HG03469 (cell line): ENCODE data around the gene ZNF74.
"Not testable (repeated sequence)": the region's sequence is repeated elsewhere in the genome, so short reads cannot be mapped to it uniquely, and the experiment has no call there.

ENCODE experiments used
- ATAC-seq: cut with Tn5 transposase; IDR thresholded peaks from one replicate; pipeline ENCODE4 v1.9.1; 2021; ENCODE audit warnings: mild to moderate bottlenecking, moderate library complexity, moderate number of reproducible peaks; ENCODE audit not compliant: unreplicated experiment

Gene ZNF74

GRCh38 chr22:20399866-20400605 is 6.1 kb downstream of the ZNF74 start:
- ATAC-seq = no peak

DNA sequence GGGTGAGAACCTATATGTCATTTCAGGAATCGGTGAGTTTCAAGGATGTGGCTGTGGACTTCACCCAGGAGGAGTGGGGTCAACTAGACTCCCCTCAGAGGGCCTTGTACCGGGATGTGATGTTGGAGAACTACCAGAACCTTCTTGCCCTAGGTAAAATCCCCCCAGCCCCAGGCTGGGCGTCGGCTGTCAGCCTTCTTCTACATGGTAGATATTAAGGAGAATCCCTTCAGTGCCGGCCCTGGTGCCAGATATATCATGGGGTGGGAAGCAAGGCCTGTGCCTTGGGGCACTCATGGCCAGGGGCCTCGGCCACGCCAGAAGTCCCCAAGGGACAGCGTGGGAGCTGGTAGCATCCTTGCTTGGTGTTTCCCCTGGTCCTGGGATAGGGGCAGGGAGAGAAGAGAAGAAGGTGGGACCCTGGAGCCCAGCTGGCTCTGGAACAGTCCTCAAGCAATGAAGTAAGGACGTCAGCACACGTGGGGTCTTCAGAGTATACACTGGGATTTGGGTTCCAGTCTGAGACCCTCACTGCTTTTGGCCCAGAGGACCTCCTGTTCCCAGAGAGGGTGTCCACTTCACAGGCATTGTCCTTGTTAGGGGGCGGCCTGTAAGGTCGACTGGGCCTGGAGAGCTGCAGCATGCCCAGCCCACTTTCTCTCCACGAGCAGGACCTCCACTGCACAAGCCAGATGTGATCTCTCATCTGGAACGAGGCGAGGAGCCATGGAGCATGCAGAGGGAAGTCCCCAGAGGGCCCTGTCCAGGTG is 6.8 kb downstream of the ZNF74 start:
- ATAC-seq = no peak

- no peak for ATAC-seq
Measured at GRCh38 chr22:20401376-20402014, 7.5 kb downstream of the ZNF74 start.

DNA sequence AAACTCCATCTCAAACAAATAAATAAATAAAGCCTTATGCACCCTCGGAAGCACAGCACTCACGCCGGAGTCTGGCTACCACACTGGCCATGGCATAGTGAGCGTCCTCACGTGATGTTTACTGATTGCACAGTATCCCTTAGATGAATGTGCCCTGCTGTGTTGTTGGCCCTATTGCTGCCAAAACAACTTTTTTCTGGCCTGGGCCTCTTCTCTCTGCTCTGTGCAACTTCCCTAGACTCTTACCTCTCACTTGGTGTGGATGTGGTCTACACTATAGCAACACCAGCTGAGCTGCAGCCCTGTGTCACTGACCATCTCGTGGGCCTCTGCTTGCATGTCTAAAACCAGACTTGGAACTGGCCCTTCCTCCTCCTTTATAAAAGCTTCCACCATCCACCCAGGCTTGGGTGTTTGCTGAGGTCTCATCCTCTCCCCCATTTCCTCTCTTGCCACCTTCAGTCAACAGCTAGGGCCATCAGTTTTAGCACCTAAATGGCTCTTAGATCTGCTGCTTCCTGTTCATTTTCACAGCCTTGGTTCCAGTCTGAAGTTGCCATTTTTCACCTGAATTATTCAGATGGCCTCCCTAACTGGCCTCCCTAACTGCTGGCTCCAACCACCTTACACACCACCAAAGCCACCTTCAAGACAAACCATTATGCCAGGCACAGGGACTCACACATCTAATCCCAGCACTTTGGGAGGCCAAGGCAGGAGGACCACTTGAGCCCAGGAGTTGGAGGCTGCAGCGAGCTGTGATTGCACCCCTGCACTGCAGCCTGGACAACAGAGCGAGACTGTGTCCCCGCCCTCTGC is 9.2 kb downstream of the ZNF74 start:
- no peak for ATAC-seq

DNA sequence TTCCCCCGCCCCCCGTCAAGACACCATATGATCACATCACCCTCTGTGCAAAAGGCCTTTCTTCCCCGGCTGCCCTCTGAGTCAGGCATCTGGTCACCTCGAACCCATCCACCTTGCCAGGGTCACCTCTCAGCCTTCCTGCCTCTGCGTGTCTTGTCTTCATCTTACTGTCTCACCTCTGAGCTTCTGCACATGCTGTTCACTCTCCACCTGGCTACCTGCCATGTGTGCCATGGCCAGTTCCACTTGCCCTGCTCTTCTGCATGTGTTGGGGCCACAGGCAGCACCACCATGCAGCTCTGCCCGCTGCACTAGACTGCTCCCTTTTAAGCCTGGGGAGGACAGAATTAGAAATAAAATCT is 9.8 kb downstream of the ZNF74 start:
- ATAC-seq = no peak

- no peak for ATAC-seq
Measured at GRCh38 chr22:20404881-20405280, 10.9 kb downstream of the ZNF74 start.

DNA sequence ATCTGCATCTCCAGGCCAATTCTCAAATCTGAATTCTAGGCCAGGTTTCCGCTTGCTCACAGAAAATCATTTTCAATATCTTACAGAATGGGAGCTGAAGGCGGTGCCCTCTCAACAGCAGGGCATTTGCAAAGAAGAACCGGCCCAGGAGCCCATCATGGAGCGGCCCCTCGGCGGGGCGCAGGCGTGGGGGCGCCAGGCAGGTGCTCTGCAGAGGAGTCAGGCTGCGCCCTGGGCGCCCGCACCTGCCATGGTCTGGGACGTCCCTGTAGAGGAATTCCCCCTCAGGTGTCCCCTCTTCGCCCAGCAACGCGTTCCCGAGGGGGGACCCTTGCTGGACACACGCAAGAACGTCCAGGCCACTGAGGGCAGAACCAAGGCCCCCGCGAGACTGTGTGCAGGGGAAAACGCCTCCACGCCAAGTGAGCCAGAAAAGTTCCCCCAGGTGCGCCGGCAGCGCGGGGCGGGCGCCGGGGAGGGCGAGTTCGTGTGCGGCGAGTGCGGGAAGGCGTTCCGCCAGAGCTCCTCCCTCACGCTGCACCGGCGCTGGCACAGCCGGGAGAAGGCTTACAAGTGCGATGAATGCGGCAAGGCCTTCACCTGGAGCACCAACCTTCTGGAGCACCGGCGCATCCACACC is 11.5 kb downstream of the ZNF74 start:
- no peak for ATAC-seq

DNA sequence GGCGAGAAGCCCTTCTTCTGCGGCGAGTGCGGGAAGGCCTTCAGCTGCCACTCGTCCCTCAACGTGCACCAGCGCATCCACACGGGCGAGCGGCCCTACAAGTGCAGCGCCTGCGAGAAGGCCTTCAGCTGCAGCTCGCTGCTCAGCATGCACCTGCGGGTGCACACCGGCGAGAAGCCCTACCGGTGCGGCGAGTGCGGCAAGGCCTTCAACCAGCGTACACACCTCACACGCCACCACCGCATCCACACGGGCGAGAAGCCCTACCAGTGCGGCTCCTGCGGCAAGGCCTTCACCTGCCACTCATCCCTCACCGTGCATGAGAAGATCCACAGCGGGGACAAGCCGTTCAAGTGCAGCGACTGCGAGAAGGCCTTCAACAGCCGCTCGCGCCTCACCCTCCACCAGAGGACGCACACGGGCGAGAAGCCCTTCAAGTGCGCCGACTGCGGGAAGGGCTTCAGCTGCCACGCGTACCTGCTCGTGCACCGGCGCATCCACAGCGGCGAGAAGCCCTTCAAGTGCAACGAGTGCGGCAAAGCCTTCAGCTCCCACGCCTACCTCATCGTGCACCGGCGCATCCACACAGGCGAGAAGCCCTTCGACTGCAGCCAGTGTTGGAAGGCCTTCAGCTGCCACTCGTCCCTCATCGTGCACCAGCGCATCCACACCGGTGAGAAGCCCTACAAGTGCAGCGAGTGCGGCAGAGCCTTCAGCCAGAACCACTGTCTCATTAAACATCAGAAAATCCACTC is 12.2 kb downstream of the ZNF74 start:
- no peak for ATAC-seq

- no peak for ATAC-seq
Measured at GRCh38 chr22:20406686-20407408, 12.9 kb downstream of the ZNF74 start.

DNA sequence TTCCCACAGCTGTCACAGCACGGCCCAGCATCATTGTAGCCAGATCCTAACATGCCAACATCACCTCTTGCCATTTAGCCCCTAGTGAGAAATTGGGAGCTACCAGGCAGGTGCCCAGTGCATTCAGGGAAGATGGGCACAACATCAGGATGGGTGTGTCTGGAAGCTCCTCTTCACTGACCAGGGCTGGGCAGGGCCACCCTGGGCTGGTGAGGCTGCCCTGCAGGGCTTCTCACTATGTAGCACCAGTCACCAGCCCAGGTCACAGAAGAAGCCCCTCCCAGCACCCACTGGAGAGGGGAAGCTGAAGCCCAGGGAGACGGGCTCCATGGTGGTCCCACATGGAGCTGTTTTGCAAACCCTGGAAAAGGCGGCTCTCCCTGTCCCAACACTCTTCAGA is 13.9 kb downstream of the ZNF74 start:
- ATAC-seq = no peak

DNA sequence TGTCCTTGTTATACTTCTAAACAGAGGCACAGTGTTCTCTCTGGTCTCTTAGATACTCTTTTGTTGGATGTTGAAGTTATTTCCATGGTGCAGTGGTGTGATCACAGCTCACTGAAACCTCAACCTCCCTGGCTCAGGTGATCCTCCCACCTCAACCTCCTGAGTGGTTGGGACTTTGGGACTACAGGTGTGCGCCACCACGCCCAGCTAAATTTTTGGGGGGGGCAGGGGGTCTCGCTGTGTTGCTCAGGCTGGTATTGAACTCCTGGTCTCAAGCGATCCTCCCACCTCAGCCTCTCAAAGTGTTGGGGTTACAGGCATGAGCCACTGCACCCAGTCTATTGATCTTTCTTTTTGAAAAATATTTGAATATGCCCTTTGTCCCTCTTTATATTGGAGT is 14.9 kb downstream of the ZNF74 start:
- no peak for ATAC-seq

DNA sequence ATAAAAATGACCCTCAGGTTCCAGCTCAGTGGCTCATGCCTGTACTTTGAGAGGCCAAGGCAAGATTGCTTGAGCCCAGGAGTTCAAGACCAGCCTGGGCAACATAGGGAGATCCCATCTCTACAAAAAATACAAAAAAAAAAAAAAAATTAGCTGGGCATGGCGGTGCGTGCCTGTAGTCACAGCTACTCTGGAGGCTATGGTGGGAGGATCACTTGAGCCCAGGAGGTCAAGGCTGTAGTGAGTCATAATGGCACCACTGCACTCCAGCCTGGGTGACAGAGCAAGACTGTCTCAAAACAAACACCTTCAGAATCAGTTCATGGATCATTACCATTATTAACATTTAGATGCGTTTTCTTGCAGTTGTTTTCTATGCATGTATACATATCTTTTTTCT is 15.4 kb downstream of the ZNF74 start:
- not testable (repeated sequence) for ATAC-seq

DNA sequence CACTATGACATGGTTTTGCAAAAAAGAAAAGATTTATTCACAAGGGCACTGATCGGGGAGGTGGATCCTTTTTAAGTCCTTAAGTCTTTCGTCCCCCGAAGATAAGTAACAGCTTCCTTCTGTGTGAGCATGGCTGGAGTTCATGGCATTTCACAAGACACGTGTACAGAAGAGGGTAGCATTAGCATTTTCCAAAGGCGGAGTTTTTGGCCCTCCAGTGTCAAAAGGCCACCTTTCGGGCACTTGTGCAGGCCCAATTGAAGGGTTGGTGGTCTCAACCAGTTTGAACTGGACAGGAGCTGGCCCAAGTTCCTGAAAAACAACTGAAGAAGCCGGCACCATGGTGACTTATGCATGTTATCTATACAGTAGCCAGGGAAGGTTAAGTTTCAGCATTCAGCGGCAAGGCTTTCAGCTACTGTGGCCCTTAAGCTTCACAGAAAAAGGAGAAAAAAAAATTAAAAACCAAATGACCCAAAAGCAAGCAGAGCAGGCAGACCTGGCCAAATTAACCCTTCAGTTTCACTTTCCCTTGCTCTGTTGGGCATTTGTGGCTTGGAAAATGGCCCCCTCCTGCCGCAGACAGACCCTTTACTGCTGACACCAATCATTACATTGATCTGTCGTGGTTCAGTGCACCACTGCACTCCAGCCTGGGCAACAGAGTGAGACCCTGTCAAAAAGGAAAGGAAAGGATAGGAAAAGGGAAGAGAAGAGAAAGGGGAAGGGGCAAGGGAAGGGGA is 18.7 kb downstream of the ZNF74 start:
- no peak for ATAC-seq

GRCh38 chr22:20413217-20414058 is 19.5 kb downstream of the ZNF74 start:
- ATAC-seq = no peak

DNA sequence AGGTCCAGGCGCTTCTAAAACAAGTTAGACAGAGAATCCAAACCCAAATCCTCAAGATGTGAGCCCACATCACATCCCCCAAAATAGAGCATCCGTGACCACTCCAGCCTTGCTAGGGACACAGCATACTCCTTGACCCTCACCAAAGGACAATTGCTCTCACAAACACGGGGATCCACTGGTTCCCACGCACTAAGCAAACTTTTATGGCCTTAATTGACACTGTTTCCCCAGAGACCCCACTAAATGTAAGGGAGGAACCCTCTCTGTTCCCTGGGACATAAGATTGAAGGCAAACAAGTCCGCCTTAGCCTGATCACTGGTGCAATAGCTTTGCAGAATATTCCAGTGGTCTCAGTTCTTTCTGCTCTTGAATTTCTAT is 20.1 kb downstream of the ZNF74 start:
- no peak for ATAC-seq

DNA sequence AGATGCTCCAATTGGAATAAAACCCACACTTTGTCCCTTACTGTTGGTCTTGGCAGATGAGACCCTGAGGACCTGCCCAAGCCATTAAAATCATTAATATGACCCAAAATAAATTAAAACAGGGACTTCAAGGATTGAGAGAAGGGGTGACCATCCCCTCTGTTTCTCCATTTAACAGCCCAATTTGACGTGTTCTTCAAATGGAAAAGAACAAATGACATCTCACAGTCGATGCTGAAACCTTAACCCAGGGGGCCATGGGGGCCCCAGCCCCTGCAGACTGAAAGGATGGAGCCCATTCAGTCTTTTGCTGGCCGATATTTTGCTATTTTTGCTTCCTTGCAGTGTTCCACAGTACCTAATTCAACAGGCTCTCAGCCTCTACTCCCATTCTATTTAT is 20.5 kb downstream of the ZNF74 start:
- no peak for ATAC-seq

DNA sequence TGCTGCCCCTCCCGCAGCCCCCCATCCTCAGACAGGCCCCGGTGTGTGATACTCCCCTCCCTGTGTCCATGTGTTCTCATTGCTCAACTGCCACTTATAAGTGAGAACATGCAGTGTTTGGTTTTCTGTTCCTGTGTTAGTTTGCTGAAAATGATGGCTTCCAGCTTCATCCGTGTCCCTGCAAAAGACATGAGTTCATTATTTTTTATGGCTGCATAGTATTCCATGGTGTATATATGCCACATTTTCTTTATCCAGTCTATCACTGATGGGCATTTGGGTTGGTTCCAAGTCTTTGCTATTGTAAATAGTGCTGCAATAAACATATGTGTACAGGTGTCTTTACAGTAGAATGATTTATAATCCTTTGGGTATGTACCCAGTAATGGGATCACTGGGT is 21.3 kb downstream of the ZNF74 start:
- ATAC-seq = not testable (repeated sequence)

GRCh38 chr22:20415699-20416098 is 21.7 kb downstream of the ZNF74 start:
- ATAC-seq = not testable (repeated sequence)
